HL-60/S4 (cell line): ENCODE measurements around the gene ASIC5.
"Not testable (repeated sequence)": the region's sequence is repeated elsewhere in the genome, so short reads cannot be mapped to it uniquely, and the experiment has no call there.

Source experiments
- in situ Hi-C: fragments of 300-500 bp; cut with MboI; formaldehyde crosslinking; loops from 2 replicates; pipeline ENCODE4 v1.14.3; 2022; ENCODE audit warnings: low sequenced_read_pairs

The ASIC5 gene, protein sequence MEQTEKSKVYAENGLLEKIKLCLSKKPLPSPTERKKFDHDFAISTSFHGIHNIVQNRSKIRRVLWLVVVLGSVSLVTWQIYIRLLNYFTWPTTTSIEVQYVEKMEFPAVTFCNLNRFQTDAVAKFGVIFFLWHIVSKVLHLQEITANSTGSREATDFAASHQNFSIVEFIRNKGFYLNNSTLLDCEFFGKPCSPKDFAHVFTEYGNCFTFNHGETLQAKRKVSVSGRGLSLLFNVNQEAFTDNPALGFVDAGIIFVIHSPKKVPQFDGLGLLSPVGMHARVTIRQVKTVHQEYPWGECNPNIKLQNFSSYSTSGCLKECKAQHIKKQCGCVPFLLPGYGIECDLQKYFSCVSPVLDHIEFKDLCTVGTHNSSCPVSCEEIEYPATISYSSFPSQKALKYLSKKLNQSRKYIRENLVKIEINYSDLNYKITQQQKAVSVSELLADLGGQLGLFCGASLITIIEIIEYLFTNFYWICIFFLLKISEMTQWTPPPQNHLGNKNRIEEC

DNA sequence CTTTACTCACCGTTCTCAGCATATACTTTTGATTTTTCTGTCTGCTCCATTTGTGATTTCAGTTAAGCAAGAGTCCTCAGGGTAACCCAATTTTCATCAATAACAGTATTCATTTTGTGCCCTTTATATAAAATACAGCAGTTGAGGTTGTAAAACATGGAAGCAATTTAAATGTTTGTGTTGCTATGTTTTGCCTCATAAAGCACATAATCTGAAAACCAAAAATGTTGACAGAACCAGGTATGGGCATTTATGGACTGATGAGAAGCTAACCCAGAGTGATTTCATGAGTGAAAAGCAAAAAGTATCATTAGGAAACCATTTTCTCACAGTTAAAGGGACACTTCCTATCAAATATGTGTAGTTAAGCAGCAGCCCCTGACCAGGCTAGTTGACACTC, at the start of gene ASIC5:
TSS of gene ASIC5 (minus strand) at position 101 of the 400 bp plus-strand sequence. CDS start at position 50, 51 bp downstream.
- in situ Hi-C loops: no loop called here

DNA sequence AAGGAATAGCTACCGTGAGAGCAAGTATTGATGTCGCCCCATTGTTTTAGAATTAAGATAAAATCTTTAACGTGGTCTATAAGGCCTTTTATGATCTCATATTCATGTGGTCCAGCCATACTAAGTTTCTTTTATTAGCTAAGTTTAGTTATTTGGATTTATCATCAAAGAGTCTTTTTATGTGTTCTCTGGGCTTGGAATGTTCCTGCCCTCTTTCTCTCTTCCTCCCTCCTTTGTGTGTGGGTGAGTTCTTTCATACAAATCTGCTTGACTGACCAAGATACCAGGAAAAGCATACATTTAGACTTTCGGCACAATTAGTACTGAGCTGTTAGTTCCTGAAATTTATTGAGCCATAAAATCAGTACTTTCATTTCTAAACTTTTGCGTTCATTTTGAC, 48.7 kb upstream of the ASIC5 start:
- in situ Hi-C loops: no loop called here

- in situ Hi-C loops: no loop called here
Observed at GRCh38 chr4:155911905-155912304, 45.8 kb upstream of the ASIC5 start.

DNA sequence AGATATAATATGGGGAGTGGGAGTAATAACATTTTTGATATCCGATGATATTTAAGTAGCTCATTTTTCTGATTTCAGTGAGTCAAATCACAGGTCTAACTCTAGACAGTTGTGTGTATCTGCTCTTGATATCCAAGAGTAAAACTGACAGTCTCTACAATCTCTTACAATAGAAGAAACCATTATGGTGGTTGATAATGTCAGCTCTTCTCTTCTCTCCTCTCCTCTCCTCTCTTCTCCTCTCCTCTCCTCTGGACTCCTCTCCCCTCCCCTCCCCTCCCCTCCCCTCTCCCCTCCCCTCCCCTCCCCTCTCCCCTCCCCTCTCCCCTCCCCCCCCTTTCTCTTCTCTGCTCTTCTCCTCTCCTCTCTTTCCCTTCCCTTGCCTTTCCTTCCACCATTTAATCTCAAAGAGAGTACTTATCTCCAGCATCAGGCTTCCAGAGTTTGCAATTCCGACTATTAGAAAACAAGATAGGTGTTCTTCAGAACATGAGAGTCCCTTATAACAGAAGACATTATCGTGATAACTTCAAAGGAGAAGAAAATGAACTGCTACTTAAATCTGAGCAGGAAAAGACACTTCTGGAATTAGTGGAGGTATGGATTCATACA, 43.6 kb upstream of the ASIC5 start:
- in situ Hi-C loops: no loop called here

GRCh38 chr4:155908187-155909139, 42.4 kb upstream of the ASIC5 start:
- in situ Hi-C loops: no loop called here

GRCh38 chr4:155907556-155907955, 41.5 kb upstream of the ASIC5 start:
- in situ Hi-C loops: no loop called here

GRCh38 chr4:155906554-155907247, 40.6 kb upstream of the ASIC5 start:
- in situ Hi-C loops: no loop called here

- in situ Hi-C loops: no loop called here
Observed at GRCh38 chr4:155904331-155904730, 38.3 kb upstream of the ASIC5 start.

DNA sequence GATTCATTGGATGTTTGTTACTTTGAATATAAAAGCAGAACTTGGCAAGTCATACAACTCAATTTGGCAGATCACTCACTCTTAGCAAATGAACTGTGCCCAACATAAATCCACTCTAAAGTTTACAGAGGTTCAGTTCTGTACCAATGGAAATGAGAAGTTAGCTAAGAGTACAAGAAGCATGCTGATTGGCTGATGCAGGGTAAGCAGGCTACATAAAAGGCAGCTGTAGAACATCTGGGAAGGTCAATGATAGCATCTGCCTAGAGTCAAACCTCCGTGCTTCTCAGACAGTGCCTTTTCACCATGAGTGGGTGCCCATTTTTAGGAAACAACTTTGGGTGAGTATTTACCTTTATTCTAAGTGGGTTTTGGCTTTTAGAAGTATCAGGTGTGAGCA, 37.4 kb upstream of the ASIC5 start, which contains the start of gene TDO2:
TSS of gene TDO2 (plus strand) at position 244 of the 400 bp plus-strand sequence. CDS start at position 307, 63 bp downstream.
- in situ Hi-C loops: no loop called here

DNA sequence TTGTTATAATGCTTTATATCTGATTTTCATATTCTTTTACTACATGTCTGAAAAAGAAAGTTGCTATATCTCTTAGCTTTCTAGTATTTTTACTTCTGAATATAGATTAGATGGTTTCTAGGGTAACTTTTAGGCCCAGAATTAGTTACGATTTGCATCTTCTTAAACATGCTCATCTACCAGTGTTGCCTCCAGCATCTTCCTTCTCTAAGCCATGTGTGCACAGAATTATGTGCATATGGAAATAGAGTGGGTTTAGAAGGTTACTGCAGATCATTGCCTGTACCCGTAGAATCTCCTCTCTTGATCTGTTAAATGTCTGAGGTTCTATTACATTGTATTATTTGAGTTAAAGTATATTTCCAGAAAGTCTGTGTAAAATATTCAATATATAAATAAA, 34.9 kb upstream of the ASIC5 start:
- in situ Hi-C loops: no loop called here

GRCh38 chr4:155900381-155900780, 34.3 kb upstream of the ASIC5 start:
- in situ Hi-C loops: no loop called here

- in situ Hi-C loops: no loop called here
Observed at GRCh38 chr4:155899891-155900290, 33.8 kb upstream of the ASIC5 start.

DNA sequence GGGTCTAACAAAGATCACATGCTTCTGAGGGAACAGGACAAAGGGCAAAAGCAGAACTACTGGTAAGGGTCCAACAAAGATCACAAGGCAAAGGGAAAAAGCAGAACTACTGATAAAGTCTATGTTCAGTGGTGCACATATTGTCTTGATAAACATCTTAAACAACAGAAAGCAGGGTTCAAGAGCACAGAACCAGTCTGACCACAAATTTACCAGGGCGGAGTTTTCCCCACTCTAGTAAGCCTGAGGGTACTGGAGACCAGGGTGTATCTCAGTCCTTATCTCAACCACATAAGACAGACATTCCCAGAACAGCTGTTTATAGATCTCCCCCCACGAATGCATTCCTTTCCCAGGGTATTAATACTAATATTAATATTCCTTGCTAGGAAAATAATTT, 32.3 kb upstream of the ASIC5 start:
- in situ Hi-C loops: not testable (repeated sequence)

- in situ Hi-C loops: no loop called here
Observed at GRCh38 chr4:155891058-155891457, 25.0 kb upstream of the ASIC5 start.

GRCh38 chr4:155889946-155890345, 23.9 kb upstream of the ASIC5 start:
- in situ Hi-C loops: no loop called here

- in situ Hi-C loops: no loop called here
Observed at GRCh38 chr4:155889031-155889793, 23.1 kb upstream of the ASIC5 start.

DNA sequence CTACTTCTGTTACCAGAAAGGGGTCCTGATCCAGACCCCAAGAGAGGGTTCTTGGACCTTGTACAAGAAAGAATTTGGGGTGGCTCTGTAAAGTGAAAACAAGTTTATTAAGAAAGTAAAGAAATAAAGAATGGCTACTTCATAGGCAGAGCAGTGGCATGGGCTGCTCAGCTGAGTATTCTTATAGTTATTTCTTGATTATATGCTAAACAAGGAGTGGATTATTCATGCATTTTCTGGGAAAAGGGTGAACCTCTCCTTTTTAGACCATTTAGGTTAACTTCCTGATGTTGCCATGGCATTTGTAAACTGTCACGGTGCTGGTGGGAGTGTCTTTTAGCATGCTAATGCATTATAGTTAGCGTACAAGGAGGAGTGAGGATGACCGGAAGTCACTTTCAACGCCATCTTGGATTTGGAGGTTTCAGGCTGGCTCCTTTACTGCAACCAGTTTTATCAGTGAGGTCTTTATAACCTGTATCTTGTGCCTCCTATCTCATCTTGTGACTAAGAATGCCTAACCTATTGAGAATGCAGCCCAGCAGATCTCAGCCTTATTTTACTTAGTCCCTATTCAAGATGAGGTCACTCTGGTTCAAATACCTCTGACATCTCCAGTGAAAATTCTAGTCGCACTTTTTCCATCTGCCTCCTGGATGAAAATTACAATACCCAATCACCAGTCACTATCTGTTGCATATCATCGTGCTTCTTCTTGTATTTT, 21.9 kb upstream of the ASIC5 start:
- in situ Hi-C loops: no loop called here

DNA sequence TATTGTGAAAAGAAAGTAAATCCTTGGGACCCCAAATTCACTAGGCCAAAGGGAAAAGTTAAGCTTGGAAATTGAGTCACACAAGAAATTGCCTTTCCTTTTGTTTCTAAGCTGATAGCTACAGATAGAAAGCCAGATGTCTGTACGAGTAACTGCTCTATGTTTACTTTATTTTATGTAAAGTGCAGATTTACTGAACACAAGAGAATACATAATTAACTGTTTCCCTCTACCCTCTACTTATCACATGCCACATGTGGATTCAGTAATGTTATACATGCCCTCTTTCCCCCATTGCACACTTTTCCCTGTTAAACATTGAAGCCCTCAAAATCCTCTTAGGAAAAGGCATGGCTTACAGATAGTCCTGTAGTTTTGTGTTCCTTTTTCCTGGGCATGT, 21.0 kb upstream of the ASIC5 start:
- in situ Hi-C loops: no loop called here

GRCh38 chr4:155885666-155886065, 19.6 kb upstream of the ASIC5 start:
- in situ Hi-C loops: no loop called here
